ENCODE results near the gene ABCC9. TPM values are rescaled to one million over a fixed set of nuclear protein-coding genes. Genes with fewer than 3 reads are reported as not detected.

Gene ABCC9
- total RNA-seq, 1 experiment from 2014 or later = not detected

DNA sequence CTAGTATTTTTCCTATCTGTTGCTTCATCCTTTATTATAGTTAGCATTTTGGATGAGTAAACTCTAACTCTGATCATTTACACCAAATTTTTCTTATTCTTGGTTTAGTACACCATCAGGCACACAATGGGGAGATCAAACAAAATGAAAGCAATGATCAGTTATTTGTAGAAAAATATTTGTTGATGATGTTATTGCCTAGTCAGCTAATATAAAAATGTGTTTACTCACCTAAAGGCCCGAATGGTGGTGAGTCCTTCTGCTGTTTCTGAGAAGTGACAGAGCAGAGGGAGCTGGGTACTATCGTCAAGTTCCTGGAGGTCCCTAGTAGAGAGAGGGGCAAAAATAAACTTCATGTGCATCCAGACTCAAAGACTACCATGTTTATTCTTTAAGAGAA, 103.4 kb downstream of the ABCC9 start:
- Histone ChIP-seq H2BK15ac (ENCODE audit: low read depth, low read length) (no peak overlapping the region), H3T11ph (ENCODE audit: low read length) (no peak overlapping the region), H2AFZ (ENCODE audit: low read length) (no peak overlapping the region), H2BK12ac (ENCODE audit: insufficient read length, low read depth, low read length) (no peak overlapping the region), H3K79me1 (ENCODE audit: insufficient read depth, low read depth, low read length, poor library complexity, severe bottlenecking) (no peaks in the 10 kb centered on the region), H3K23me2 (ENCODE audit: insufficient read length, low read depth, low read length, poor library complexity, severe bottlenecking) (no peaks in the 10 kb centered on the region), H3K9me3 (ENCODE audit: control insufficient read depth, low read depth, low read length) (no peaks in the 10 kb centered on the region), H3K56ac (ENCODE audit: insufficient read length, low read depth, low read length) (no peak overlapping the region), H3K27me3 (ENCODE audit: insufficient read depth, low read length) (no peaks in the 10 kb centered on the region), H3K4me1 (ENCODE audit: insufficient read depth, low read length) (no peaks in the 10 kb centered on the region), H4K20me1 (ENCODE audit: control insufficient read depth, insufficient read depth, insufficient read length) (no peaks in the 10 kb centered on the region), H4K91ac (ENCODE audit: insufficient read length, low read depth, low read length) (no peak overlapping the region), H2AK5ac (ENCODE audit: insufficient read length, low read length) (no peak overlapping the region), H4K8ac (replicated peaks; ENCODE audit: insufficient read length, low read depth, low read length) (no peak overlapping the region), H3K27ac (ENCODE audit: insufficient read length, low read depth, low read length) (no peak overlapping the region), H2BK120ac (ENCODE audit: low read depth, low read length, poor library complexity, severe bottlenecking) (no peak overlapping the region), H4K5ac (ENCODE audit: insufficient read length, low read depth, low read length) (no peak overlapping the region), H3K18ac (ENCODE audit: insufficient read length, low read depth, low read length) (no peak overlapping the region), H3K4ac (ENCODE audit: low read depth, low read length) (no peak overlapping the region), H3K4me2 (ENCODE audit: insufficient read depth, insufficient read length, low read length) (no peak overlapping the region), H2BK5ac (ENCODE audit: insufficient read length, low read length) (no peak overlapping the region), H3K79me2 (ENCODE audit: insufficient read depth, low read length) (no peaks in the 10 kb centered on the region), H3K14ac (ENCODE audit: insufficient read depth, low read length) (no peak overlapping the region), H3K9ac (ENCODE audit: extremely low read depth, insufficient read length, low read length) (no peak overlapping the region), H2BK20ac (ENCODE audit: low read depth, low read length, poor library complexity, severe bottlenecking) (no peak overlapping the region), H3K23ac (ENCODE audit: insufficient read length, low read depth, low read length) (no peak overlapping the region)
- no peak overlapping the region for H3K4me3 Mint-ChIP-seq
- H3K9me3 Mint-ChIP-seq = no peaks in the 10 kb centered on the region
- TF ChIP-seq, protein P1, sequence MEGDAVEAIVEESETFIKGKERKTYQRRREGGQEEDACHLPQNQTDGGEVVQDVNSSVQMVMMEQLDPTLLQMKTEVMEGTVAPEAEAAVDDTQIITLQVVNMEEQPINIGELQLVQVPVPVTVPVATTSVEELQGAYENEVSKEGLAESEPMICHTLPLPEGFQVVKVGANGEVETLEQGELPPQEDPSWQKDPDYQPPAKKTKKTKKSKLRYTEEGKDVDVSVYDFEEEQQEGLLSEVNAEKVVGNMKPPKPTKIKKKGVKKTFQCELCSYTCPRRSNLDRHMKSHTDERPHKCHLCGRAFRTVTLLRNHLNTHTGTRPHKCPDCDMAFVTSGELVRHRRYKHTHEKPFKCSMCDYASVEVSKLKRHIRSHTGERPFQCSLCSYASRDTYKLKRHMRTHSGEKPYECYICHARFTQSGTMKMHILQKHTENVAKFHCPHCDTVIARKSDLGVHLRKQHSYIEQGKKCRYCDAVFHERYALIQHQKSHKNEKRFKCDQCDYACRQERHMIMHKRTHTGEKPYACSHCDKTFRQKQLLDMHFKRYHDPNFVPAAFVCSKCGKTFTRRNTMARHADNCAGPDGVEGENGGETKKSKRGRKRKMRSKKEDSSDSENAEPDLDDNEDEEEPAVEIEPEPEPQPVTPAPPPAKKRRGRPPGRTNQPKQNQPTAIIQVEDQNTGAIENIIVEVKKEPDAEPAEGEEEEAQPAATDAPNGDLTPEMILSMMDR (conservative IDR thresholded peaks at IDR 0.05) = no peak
- H3K27me3 Mint-ChIP-seq (ENCODE audit: low read depth) = no peaks in the 10 kb centered on the region; the same call in 1 of the 2 replicates
- no peak for DNase-seq
- no peaks in the 10 kb centered on the region for H3K4me1 Mint-ChIP-seq
- H3K27ac Mint-ChIP-seq = no peak overlapping the region
- H3K36me3 Mint-ChIP-seq (ENCODE audit: insufficient read depth in 1 of 3, low read depth in 3 of 3) = no peaks in the 10 kb centered on the region
- WGBS (ENCODE audit: extremely low coverage, insufficient read length, low lambda C conversion rate) = no CpG with 5 or more reads among the region's 2 CpGs

Data from H9 (cell line).